ENCODE data around the gene ITIH1.

ITIH1 gene

GRCh38 chr3:52789746-52790040 lies 12.3 kb downstream of the ITIH1 start:
- no peak for DNase-seq (ENCODE audit: low spot score)

- DNase-seq (ENCODE audit: low spot score): no peak
Measured at GRCh38 chr3:52790337-52790736, 12.9 kb downstream of the ITIH1 start.

- no peak for DNase-seq (ENCODE audit: low spot score)
Measured at GRCh38 chr3:52790741-52791140, 13.3 kb downstream of the ITIH1 start.

GRCh38 chr3:52791366-52791765 lies 14.0 kb downstream of the ITIH1 start:
- DNase-seq (ENCODE audit: low spot score): no peak

- no peak for DNase-seq (ENCODE audit: low spot score)
Measured at GRCh38 chr3:52791928-52792327, 14.5 kb downstream of the ITIH1 start.

GRCh38 chr3:52792413-52792812 lies 15.0 kb downstream of the ITIH1 start:
- DNase-seq (ENCODE audit: low spot score): no peak

GRCh38 chr3:52792961-52793695 lies 15.7 kb downstream of the ITIH1 start:
- no peak for DNase-seq (ENCODE audit: low spot score)

- DNase-seq (ENCODE audit: low spot score): no peak
Measured at GRCh38 chr3:52793702-52794611, 16.6 kb downstream of the ITIH1 start.

GRCh38 chr3:52794612-52795099 lies 17.3 kb downstream of the ITIH1 start, which contains the start of gene ITIH3:
Gene ITIH3, plus strand, starts transcription at chr3:52794796. Its CDS starts 8 bp downstream, at chr3:52794804.
- no peak for DNase-seq (ENCODE audit: low spot score)

- DNase-seq (ENCODE audit: low spot score): no peak
Measured at GRCh38 chr3:52795298-52795900, 18.0 kb downstream of the ITIH1 start.

- no peak for DNase-seq (ENCODE audit: low spot score)
Measured at GRCh38 chr3:52796411-52796810, 19.0 kb downstream of the ITIH1 start.

- no peak for DNase-seq (ENCODE audit: low spot score)
Measured at GRCh38 chr3:52798376-52798977, 21.1 kb downstream of the ITIH1 start.

- DNase-seq (ENCODE audit: low spot score): peak; percentile 45
Measured at GRCh38 chr3:52798978-52799476, 21.6 kb downstream of the ITIH1 start.

GRCh38 chr3:52800079-52800478 lies 22.7 kb downstream of the ITIH1 start:
- DNase-seq (ENCODE audit: low spot score): no peak

- DNase-seq (ENCODE audit: low spot score): no peak
Measured at GRCh38 chr3:52801839-52802238, 24.4 kb downstream of the ITIH1 start.

- no peak for DNase-seq (ENCODE audit: low spot score)
Measured at GRCh38 chr3:52805270-52806039, 28.1 kb downstream of the ITIH1 start.

- DNase-seq (ENCODE audit: low spot score): no peak
Measured at GRCh38 chr3:52809149-52809548, 31.8 kb downstream of the ITIH1 start.

GRCh38 chr3:52809662-52810377 lies 32.4 kb downstream of the ITIH1 start:
- no peak for DNase-seq (ENCODE audit: low spot score)

- DNase-seq (ENCODE audit: low spot score): no peak
Measured at GRCh38 chr3:52810923-52811322, 33.5 kb downstream of the ITIH1 start.

GRCh38 chr3:52811452-52812011 lies 34.1 kb downstream of the ITIH1 start:
- DNase-seq (ENCODE audit: low spot score): no peak
